Cardiac fibroblast (primary cell): ENCODE data around the gene FCHSD2.
"Not testable (repeated sequence)": the region's sequence is repeated elsewhere in the genome, so short reads cannot be mapped to it uniquely, and the experiment has no call there.

ENCODE experiments used
- DNase-seq, 2 donors: peaks; one replicate each; pipeline versions ENCODE4 v3.0.0 to v3.0.0-alpha.2; 2010; ENCODE audit warnings: low read depth in 2 of 2
- H3K4me3 ChIP-seq, 2 donors: replicated peaks in 1 of 2; 1 replicate in 1 of 2; 2 replicates in 1 of 2; pipeline ENCODE4 v1.5.1; 2011; ENCODE audit warnings: low read depth in 2 of 2, low read length in 2 of 2, mild to moderate bottlenecking in 2 of 2, moderate library complexity in 1 of 2
- TF ChIP-seq, protein P1 (sequence below): IDR thresholded peaks from one replicate; pipeline ENCODE4 v1.5.1; 2011; ENCODE audit warnings: low read depth, mild to moderate bottlenecking, low read length, inconsistent platforms

FCHSD2 gene

GRCh38 chr11:72912253-72912652 lies 229.9 kb downstream of the FCHSD2 start:
- H3K4me3 ChIP-seq, result no peak overlapping the region
- TF ChIP-seq, protein P1, sequence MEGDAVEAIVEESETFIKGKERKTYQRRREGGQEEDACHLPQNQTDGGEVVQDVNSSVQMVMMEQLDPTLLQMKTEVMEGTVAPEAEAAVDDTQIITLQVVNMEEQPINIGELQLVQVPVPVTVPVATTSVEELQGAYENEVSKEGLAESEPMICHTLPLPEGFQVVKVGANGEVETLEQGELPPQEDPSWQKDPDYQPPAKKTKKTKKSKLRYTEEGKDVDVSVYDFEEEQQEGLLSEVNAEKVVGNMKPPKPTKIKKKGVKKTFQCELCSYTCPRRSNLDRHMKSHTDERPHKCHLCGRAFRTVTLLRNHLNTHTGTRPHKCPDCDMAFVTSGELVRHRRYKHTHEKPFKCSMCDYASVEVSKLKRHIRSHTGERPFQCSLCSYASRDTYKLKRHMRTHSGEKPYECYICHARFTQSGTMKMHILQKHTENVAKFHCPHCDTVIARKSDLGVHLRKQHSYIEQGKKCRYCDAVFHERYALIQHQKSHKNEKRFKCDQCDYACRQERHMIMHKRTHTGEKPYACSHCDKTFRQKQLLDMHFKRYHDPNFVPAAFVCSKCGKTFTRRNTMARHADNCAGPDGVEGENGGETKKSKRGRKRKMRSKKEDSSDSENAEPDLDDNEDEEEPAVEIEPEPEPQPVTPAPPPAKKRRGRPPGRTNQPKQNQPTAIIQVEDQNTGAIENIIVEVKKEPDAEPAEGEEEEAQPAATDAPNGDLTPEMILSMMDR, result no peak
- DNase-seq, result no peak

- DNase-seq, result not testable (repeated sequence)
These were observed 232.3 kb downstream of the FCHSD2 start for GRCh38 chr11:72909558-72910388.

DNA sequence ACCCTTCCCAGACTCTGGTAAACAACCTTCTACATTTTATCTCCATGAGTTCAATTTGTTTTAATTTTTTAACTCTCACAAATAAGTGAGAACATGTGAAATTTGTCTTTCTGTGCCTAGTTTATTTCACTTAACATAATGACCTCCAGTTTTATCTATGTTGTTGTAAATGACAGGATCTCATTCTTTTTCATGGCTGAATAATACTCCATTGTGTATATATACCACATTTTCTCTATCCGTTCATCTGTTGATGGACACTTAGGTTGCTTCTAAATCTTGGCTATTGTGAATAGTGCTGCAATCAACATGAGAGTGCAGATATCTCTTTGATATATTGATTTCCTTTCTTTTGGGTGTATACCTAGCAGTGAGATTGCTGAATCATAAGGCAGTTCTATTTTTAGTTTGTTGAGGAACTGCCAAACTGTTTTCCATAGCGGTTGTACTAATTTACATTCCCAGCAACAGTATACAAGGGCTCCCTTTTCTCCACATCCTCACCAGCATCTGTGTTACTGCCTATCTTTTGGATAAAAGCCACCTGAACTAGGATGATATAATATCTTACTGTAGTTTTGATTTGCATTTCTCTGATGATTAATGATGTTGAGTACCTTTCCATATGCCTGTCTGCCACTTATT lies 234.0 kb downstream of the FCHSD2 start:
- no peak overlapping the region for H3K4me3 ChIP-seq
- DNase-seq, result no peak
- TF ChIP-seq, protein P1, result no peak

More at GRCh38 chr11:72909558-72910388, 232.3 kb downstream of the FCHSD2 start:
- H3K4me3 ChIP-seq, result not testable (repeated sequence)

DNA sequence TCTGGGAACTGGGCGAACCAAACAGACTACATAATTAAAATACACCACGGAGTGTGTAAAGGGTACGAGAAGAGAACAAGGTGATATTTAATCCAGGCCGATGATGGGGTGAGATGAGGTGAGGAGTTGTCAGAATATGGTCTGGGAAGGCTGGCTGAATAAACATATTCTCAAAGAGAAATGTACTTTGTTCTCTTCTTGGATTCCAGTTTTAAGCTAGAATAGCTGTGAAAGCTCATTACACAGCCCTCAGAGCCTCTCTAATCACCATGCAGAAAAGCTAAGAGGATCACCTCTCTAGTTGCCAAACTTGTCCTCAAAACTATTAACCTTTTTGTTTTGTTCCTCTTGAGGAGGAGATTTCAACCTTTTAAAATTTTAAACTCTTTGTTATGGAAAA lies 238.1 kb downstream of the FCHSD2 start:
- DNase-seq, result no peak
- no peak overlapping the region for H3K4me3 ChIP-seq
- TF ChIP-seq, protein P1, result no peak

GRCh38 chr11:72901374-72901773 lies 240.7 kb downstream of the FCHSD2 start:
- TF ChIP-seq, protein P1, result no peak
- no peak for DNase-seq

DNA sequence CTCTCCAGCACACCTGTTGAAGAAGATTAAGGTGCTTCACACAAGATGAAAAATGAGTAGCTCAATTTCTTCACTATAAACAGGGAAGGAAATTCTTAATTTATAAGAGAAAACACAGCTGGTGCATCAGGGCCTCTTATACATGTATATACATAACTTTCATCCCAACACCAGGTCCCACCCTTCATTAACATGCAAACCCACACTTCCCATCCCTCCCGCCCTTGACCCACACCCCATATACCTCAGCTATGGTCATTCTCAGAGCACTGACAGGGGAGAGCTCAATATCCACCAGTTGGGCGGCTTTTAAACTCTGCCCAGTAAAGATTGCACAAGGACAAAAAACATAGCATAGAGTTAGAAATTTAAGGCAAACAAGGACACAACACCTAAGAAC lies 242.1 kb downstream of the FCHSD2 start:
- no peak overlapping the region for H3K4me3 ChIP-seq
- TF ChIP-seq, protein P1, result no peak
- DNase-seq, result no peak

More at GRCh38 chr11:72901374-72901773, 240.7 kb downstream of the FCHSD2 start:
- no peak overlapping the region for H3K4me3 ChIP-seq

DNA sequence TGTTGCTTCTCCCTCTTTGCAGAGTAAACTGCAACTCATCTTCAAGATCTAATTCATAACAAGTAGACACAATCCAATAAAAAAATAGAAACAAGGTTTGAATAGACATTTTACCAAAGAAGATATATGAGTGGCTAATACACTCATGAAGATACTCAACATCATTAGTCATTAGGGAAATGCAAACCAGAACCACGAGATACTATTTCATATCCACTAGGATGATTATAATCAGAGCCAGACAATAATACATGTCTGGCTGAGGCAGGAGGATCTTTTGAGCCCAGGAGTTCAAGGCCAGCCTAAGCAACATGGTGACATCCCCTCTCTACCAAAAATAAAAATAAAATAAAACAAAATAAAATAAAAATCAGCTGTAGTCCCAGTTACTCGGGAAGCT lies 242.9 kb downstream of the FCHSD2 start:
- H3K4me3 ChIP-seq, result no peak overlapping the region
- no peak for DNase-seq
- TF ChIP-seq, protein P1, result no peak
